ENCODE measurements around the gene SEPTIN1. TPM values are rescaled to one million over a fixed set of nuclear protein-coding genes. Genes with fewer than 3 reads are reported as not detected.

Gene SEPTIN1
- polyA plus RNA-seq, 10 donors = 0.94 to 9.0 (median 3.0) TPM

DNA sequence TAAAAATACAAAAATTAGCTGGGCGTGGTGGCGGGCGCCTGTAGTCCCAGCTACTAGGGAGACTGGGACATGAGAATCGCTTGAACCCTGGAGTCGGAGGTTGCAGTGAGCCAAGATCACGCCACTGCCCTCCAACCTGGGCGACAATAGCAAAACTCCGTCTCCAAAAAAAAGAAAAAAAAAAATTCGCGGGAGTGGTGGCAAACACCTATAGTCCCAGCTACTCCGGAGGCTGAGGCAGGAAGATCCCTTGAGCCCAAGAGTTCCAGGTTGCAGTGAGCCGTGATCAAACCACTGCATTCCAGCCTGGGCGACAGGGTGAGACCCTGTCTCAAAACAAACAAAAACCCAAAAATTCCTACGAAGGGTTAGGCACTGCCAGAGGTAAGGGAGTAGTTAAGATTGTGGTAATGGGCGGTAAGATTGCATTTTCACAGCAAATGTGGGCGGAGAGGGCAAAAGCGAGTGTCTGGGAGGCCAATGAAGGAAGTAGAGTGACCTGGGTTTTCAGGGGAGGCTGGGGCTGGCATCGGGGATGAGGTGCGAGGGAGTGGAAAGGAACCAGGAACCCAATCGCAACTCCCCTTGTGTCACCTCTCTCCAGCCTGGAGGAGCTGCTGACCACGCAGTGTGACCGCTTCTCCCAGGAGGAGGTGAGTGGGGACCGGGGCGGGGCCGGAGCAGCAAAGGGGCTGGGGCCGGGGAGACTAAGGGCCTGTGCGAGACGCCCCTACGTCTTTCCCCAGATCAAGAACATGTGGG lies 5.1 kb downstream of the SEPTIN1 start:
- no peak for DNase-seq

- DNase-seq = peak in 1 of 3 donors; percentile 17
Observed at GRCh38 chr16:30376461-30376902, 5.9 kb downstream of the SEPTIN1 start.

GRCh38 chr16:30375864-30376263 lies 6.5 kb downstream of the SEPTIN1 start:
- DNase-seq = no peak

DNA sequence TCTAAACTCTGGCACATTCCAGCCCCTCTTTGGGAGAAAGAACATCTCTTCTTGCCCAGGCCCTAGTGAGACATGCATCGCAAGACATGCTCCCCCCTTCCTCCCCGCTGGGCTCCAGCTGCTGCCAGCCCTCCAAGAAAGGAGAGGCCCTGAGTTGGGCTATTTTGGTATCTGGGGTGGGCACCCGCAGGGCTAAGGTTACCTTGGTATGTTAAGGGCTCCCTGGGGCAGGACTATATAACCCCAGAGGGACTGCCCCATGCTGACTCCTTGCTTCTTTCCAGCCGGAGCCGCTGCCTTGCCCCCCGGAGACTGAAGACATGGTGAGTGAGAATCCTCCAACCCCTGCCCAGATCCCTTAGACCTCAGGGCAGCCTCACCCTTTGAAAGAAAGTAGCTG lies 7.8 kb downstream of the SEPTIN1 start, which contains the start of gene MYL11:
TSS of gene MYL11 (plus strand) at position 265 of the 400 bp plus-strand sequence. CDS start at position 321, 56 bp downstream.
- DNase-seq = peak in 1 of 3 donors; percentile 75

DNA sequence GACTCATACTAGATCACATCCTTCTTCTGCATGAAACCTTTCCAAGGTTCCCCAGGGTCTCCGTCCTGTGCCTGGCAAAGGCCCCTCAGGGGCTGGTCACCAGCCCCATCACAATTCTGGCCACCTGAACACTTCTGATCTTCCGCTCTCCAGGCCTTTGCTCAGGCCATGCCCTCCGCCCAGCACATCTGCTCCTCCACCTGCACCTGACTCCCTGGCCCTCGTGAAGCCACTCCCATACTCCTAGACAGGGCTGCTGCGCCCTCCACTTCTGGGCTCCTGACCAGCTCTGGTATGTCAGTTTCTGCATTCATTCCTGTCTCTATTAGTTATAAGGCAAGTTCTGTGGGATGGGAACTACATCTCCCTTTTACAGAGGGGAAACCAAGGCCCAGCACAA lies 9.6 kb downstream of the SEPTIN1 start:
- DNase-seq = no peak

- peak; percentile 65 to 80 (median 66) for DNase-seq
Observed at GRCh38 chr16:30372038-30372712, 10.2 kb downstream of the SEPTIN1 start.

DNA sequence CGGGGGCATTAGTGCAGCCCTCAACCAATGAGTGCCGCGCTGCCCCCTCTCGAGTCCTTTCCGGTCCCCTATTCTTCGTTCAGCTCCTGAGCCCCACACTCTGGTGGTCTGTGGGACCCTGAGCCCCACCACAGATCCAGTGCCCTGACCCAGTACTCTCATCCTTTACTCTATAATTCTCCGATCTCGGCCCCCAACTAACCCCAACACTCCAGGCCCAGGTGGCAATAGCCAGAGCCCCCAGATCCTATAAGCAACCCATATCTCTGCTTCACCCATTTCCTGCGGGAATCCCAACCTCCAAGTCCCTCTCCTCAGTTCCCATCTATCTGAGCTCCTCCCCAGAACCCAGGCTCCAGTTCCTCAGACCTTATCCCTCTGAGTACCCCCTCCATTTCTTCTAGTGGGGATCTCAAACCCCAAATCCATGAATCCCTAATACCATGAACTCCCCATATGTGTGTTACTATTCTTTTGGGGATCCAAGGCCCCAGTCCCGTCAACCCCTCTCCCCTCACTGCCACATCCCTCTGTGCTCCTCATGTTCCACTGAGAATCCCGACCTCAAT lies 11.0 kb downstream of the SEPTIN1 start:
- DNase-seq = no peak

DNA sequence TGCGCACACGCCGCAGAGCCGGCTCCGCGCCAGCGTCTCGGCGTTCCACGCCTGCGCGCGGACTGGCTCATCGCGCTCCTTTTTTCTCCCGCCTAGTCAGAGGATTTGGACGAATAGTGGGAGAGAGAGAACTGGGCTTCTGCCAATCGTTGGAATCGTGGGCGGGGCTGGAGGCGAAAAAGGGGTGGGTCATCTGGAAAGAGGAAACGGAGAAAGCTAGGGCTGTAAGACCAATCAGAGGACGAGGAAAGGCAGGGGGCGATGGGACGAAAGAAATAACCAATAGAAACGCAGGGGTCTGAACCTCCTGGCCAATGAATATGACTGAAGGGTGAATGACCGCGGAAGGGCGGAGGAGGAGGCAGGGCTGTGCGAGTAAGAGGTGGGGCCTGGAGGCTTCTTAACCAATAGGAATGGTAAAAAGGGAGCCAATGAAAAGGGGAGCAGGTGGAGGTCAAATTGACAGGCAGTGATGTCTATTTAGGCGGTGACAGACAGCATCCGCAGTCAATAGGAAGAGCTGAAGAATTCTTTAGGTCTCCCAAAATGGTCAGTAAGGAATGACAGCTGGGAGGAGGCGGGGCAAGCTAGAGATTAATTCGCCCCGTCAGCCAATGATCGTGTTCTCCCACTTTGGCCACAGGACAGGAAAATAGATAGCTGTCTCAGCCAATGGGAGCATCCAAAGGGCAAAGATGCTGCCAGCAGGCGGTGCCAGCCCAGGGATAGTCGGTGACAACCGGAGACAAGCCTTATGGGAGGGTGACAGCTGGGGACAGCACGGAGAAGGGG lies 11.7 kb downstream of the SEPTIN1 start, which contains the start of gene TBC1D10B:
TSS of gene TBC1D10B (minus strand) at position 39 of the 792 bp plus-strand sequence. CDS start 311 bp downstream, outside the sequence.
- DNase-seq = peak; percentile 100

DNA sequence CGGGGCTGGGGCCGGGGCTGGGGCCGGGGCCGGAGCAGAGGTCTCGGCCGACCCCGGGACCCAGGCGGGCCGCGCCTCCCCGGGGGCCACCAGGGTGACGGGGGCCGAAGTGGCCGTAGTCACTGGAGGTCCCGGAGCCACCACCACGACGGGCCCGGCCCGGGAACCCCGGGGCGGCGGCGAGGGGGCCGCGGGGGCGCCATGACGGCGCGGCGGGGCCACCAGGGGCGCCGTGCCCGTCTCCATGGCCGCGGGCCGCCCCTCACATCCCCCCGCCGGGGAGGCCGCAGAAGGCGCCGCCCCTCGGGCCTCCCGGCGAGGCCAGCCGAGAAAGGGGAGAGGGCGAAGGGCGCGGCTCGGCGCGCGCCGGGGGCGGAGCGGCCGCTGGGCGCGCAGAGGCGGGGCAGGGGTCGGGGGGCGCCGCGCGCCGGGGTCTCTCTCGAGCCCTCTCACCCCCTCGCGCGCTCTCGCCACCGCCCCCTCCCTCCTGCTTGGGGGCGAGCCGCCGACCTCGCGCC lies 12.4 kb downstream of the SEPTIN1 start:
- no peak for DNase-seq

DNA sequence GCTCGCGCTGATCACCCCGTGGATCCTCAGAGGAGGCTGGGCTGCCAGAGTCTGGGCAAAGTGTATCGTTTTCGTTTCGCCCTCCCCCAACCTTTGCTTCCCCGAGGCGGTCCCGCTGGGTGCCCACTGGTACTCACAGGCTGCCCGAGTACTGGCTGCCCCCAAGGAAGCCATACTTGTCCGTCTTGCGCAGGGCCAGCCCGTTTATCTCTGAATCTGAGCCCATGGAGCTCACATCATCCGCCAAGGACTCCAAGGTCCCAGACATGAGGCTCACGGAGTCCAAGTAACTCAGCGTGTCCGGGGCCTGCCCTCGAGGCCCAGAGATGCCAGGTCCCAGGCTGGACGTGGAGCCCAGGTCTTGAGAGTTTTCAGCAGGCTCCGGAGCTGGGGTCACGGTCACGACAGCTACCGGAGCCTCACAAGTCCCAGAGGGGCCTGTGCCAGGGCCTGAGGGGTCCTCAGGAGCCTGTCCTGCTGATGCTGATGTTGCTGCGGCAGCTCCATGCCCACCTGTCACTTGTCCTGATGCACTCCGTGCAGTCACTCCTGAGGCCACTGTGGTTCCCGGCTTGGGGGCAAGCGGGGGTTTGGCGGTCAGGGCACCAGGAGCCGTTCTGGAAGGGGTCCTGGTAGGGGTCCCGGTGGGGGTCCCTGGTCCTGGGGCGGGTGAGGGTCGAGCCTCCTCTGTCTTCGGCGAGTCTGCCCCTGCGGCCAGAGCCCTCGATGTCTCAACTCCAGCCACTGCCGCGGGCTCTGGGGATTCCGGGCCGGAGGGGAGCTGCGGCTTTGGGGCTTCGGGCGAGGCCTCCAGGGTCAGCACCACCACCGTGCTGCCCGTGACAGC lies 13.0 kb downstream of the SEPTIN1 start:
- peak in 1 of 3 donors; percentile 53 for DNase-seq

DNA sequence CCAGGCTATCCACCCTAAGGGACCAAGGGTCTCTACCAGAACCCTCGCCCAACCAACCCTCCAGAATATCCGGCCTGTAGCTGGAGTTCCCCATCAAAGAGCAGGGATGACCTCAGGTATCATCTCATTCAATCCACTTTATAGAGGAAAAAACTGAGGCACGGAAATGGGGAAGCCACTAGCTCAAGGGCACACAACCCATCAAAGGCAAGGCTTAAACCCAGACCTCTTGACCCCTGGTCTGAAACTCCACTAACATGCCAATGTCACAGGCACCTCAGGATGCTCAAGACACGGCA lies 13.6 kb downstream of the SEPTIN1 start:
- no peak for DNase-seq

DNA sequence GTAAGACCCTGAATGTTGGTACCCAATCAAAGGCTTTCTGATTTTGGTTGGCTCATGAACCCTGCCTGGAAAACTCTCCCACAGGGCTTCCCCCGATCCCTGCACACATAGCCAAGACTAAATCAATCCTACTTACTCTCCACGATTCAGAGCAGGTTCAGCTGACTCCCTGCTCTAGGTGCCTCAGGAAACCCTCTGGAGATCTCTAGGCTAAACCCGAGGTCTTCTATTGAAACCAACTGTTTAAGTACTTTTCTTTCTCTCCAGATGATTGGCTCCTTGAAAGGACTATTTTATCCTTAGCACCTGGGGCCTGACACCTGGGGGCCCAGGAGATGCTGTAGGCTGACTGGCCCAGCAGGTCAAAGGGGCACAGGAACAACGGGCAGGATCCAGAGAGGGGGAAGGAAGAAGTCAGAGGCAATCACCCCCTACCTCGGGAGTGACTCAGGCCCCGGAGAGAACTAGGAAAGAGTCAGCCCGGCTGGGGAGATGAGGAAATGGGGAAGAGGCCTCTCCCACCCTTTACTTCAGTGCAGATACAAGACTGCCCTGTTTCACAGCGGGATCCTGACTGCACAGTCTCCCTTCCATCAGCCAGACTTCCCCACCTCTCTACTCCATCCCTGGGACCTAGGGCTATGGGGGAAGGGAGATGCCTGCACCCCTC lies 14.1 kb downstream of the SEPTIN1 start:
- no peak for DNase-seq

DNA sequence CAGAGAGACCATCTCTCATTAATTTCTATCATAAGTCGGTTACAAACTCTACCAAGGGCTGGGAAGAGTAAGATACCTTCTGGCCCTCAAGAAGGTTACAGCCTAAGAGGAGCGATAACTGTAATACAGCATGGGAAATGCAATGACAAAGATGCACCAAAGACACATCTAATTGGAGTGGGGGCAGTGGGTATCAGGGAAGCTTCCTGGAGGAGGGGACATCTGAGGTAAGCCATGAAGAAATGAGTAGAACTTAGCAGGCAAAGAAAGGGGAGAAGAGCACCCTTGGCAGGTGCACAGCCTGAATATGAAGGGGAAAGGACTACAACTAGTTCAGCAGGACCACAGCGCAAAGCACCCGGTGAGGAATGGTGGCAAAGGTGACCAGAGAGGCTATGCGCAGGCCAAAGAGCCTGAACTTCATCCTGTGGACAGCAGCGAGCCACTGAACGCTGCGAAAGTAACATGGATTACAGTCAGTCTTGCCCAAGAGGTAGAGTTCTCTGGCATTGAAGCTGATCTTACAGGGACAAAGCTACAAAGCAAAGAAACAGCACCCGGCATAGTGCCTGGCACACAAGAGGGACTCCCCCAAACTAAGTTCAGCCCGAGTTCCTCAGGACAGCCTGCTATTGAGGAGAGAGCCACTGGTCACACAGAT lies 14.9 kb downstream of the SEPTIN1 start:
- no peak for DNase-seq

DNA sequence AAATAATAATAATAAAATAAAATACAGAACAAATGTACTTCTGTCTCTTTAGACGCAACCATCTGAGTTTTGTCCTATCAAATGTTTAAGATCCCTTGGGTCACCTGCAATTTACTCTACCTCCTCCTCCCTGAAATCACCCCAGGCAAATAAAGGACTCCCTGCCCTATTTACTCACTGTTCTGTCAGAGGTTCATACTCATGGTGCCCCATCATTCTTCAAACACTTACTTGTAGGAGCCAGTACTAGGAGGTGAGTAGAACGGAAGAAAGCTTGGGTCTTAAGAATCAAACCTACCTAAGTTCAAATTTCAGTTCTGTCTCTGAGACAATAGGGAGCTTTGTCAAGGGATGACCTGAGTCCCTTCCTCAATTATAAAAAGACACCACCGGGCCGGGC lies 15.8 kb downstream of the SEPTIN1 start:
- DNase-seq = no peak

DNA sequence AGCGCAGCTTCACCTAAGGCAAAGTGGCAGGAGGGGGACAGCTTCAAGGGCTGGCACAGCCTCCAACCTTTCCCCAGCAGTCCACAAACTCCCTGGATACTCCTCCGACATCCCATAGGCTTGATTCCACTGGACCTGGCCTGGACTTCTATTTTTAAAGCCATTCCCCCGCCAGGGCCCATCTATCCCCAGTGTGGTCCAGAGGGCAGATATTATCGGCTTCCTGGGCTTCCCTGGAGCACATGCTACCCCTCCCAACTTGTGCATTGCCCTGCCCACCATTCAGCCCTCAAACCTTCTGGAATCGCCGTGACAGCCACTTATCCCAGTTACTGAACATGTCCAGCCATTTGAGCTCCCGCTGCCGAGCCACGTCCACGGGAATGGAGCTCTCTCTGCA lies 17.2 kb downstream of the SEPTIN1 start:
- no peak for DNase-seq

DNA sequence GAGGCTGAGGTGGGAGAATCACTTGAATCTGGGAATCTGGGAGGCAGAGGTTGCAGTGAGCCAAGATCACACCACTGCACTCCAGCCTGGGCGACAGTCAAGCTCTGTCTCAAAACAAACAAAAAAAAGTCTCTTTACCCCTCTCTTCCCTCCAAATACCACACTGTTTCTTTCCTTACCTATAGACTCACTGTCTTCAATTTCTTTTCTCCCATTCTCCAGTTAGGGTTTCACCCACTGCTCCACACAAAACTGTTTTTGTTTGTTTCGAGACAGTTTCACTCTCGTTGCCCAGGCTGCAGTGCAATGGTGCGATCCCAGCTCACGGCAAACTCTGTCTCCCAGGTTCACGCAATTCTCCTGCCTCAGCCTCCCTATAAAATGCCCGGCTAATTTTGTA lies 21.2 kb downstream of the SEPTIN1 start:
- DNase-seq = no peak

DNA sequence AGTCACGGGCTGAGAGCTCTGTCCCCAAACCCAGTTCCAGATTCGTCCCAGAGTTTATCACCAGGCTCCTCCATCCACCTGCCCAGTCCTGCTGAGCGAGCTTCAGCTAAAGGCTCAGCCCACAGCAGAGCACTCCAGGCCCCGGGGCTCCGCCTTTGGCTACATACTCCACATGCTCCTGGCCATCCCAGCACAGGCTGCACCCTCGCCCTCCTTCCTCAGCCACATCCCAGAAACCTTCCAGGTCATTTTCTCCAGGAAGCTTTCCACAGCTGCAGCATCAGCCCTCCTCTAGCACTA lies 22.5 kb downstream of the SEPTIN1 start:
- no peak for DNase-seq

DNA sequence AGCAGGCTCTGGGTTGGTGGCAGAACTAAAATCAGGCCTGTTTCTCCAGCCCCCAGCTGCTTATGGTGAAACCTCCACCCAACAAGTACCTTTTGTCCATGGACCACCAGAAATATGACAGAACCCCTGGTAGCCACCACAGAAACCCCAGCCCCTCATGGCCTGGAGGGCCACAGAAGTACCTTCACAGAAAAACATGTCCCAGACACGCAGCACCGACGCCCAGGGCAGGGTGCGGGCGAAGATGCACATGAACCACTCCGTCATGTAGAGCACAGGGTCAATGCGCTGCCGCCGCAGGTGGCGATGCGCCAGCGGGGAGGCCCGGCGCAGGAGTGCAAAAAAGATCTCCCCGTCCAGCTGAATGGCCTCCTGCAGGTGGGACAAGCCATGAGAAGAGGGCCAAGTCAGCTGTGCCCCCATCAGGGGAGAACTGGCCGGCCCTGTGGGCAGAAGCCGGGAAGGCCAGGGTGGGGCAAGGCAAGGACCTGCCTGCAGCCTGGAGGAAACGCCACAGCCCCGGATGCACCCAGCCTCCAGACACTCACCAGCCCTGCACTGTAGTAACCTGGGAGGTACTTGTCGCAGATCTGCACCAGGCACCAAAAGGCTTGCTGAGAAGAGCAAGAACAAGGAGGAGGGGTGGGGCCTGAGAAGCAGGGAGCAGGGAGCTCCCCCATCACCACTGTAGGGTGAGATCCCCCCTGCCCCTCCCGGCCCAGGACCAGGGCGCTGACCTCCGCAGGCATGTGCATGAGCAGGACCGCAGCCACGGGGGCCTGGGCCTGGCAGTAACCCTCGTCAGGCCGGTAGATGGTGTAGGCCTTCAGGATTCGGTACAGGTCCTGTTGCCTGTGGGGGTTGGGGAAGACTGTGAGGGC lies 23.1 kb downstream of the SEPTIN1 start:
- no peak for DNase-seq

GRCh38 chr16:30358577-30358936 lies 23.8 kb downstream of the SEPTIN1 start:
- no peak for DNase-seq

All from muscle of back (tissue), 11 donors.